GM18507 (cell line): ENCODE measurements around the gene CCDC181.

Source experiments
- DNase-seq: peaks from one replicate; pipeline ENCODE4 v3.0.0; 2011; ENCODE audit warnings: low read depth; ENCODE audit not compliant: insufficient read length; ENCODE audit errors: extremely low spot score
- FAIRE-seq: peaks from 2 replicates; lab custom pipeline; 2011; peaks lifted over from hg19 to GRCh38; lab: Jason Lieb, UNC

Gene CCDC181

GRCh38 chr1:169346036-169346589 lies 81.2 kb downstream of the CCDC181 start:
- no peak for FAIRE-seq
- DNase-seq: no peak

- FAIRE-seq (peak; percentile 12), DNase-seq (no peak)
Measured at GRCh38 chr1:169345511-169345910, 81.8 kb downstream of the CCDC181 start.
